ENCODE measurements around the gene HIPK2. TPM values are rescaled to one million over a fixed set of nuclear protein-coding genes. Genes with fewer than 3 reads are reported as not detected.

HIPK2 gene
- total RNA-seq, 1 experiment from 2014 or later: 8.3 TPM

DNA sequence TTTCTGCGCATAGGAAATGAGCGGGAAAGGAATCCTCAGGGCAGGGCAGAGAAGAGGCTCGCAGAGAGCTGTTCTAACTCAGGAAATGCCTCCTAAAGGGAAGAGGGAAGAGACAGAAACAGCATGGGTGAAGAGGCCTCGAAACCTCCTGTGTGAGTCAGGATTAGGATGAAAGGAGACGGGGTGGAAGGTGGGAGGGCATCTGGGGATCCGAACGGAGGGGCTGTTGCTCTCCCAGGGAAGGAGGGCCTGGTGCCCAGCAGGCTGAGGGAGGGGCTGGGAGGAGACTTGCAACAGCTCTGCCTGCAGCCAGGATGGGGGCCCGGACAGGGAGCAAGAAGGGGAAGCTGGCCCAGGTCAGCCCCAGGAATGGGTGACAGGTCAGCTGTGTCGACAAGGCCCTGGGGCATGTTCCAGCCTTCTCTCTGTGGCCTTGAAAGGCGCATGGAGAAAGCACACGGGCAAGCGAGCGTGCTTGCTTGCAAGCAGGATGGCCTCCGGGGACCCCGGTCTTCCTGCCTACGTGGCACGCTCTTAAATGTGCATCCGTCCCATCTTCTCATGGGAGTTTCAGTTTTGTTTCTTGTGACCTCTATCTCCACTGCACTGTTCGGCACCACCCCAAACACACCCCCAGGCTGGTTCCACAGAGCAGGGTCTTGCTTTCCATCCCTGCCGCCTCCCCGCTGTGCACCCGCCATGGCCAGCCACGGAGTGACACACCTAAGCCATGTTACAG, 63.5 kb downstream of the HIPK2 start:
- no peak for DNase-seq (ENCODE audit: low read depth)

DNA sequence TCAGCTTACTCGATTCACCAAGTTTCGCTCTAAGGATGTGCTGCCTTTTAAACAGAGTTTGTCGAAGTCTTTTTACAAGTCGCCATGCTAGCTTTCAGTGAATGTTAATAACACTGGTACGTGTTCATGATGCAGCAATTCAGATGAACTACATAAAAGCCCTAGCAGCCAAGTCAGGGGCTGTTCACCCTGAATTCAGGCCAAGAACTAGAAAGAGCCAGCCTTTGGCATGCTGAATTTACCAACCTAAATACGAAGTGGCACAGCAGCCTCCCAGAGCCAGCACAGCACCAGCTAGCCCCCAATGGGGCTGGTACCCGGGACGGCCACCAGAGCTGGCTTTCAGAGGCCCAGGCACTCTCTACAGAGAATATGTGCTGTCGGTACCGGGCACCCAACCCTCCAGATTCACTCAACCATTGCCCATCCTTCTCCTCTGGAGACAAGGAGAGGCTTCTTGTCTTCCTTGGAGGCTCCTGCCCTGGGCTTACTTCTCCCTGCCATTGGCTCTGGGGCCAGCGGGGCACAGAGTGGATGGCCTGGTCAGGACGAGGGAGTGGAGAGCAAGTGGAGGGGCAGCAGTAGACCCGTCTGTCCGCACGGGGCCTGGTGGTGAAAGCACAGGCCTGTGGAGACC, 64.2 kb downstream of the HIPK2 start:
- no peak for DNase-seq (ENCODE audit: low read depth)

DNA sequence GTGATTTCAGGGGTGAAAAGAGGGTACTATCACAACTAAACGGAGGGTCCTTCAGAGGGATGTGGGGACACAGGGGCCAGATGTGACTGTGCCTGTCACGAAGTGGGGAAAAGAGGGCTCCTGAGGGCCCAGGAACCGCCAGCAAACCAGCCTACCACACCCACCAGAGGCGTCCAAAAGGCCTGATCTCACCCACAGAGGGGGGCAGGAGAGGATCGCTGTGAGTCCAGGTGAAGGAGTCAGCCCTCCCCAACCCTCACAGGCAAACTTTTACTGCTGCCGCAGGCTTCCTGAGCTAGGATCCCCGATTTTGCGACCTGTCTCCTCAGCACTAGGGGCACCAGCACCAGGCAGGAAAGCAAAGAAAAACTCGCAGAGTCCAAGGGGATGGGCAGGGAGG, 64.7 kb downstream of the HIPK2 start:
- DNase-seq (ENCODE audit: low read depth): no peak

DNA sequence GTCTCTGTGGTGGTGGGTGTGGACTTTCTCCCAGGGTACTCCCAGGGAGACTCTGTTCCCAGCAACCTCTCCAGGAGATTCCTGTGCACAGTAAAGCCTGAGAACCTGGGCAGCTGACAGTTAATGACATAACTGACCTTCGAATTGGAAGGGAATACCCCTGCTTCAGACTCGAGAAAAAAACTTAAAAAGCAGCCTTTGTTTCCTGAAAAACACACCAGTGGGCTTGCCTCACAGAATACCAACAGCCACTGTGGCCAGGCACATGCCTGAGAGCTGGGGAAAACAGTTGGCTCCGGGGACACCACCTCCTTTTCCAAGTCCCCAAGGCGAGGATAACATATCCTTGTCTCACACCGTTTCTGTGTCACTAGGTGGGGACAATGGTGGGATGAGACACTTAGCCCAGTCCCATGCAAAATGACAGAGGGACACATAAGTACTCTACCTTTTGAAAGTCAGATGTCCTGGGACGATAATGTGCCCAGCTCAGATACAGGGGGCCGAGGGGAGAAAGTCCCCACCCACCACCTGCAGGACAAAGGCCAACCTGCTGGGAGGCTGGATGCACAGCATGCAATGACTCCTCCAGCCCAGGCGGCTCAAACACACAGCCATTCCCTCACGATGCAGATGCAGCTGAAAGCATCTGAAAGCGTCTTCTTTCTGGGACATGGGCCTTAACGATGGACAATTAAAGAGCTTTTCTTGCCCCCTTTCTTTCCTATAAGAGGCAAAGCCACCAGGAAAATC, 65.6 kb downstream of the HIPK2 start:
- DNase-seq (ENCODE audit: low read depth): no peak

DNA sequence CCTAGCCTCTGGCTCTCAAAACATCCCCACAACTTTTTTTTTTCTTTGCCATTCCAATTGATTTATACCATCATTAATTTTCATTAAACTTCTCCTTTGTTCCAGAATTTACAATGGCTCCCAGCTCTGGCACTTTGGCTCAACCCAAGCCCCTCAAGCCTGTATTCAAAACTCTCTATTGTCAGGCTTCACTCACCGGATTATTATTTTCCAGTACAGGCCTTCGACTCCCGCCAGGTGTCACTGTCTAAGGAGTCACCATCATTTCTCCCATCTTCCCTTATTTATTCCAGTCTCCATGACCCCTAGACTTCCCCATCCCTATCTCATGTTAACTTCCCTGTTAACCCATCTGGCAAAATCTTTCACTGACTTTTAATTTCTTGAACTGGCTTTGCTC, 67.8 kb downstream of the HIPK2 start:
- no peak for DNase-seq (ENCODE audit: low read depth)

DNA sequence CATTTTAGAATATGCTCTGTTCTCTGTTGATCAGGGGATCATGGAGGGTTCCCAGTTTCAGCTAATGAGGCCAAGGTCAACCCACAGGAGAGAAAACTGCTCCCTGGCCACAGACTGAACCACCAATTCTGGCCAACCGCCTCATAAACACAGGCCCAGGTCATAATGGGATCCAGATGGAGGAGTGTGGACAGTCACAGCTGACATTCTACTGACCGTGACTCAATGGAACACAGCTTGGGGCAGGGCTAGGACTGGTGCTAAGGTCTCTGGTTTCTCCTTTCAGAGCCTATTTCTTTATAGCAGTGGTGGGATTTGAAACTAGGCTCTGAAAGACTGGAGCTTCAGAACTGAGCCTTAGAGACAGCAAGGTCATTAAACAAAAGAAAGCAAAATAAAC, 68.3 kb downstream of the HIPK2 start:
- peak; percentile 98 for DNase-seq (ENCODE audit: low read depth)

DNA sequence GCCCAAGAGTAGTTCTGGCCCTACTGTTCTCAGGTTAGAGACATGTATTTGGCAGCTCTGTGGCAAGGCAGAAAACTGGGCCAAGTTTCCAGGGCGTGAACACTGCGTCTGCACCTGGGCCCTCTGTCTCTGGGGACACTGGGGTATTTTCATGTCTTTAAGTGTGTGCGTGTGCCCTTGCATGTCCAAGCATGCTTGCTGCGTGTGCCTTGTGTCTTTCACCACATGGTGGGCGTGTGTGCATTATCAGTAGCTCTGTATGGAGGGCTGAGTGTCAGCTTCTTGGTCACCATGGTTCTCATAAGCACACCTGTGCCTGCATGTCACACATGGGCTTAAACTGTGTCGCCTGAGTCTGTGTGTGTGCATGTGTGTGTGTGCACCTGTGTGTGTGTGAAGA, 69.3 kb downstream of the HIPK2 start:
- DNase-seq (ENCODE audit: low read depth): no peak

DNA sequence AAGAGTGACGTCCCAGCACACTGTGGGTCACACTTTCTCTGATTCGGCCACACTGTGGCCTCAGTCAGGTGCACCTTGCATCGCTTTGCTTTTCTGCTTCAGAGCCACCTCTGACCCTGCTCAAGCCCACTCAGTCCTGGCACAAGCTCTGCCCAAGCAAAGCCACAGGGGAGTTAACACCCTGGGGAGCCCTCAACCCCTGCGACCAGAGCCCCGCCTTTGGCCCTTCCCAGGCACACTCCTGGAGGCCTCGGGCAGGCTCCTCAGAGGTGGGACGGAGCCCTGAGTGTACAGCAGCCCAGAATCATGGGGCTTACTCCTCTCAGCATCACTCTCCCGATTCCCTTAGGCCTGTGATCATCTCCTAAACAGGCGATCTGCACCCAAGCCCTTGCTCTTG, 71.0 kb downstream of the HIPK2 start:
- DNase-seq (ENCODE audit: low read depth): no peak

DNA sequence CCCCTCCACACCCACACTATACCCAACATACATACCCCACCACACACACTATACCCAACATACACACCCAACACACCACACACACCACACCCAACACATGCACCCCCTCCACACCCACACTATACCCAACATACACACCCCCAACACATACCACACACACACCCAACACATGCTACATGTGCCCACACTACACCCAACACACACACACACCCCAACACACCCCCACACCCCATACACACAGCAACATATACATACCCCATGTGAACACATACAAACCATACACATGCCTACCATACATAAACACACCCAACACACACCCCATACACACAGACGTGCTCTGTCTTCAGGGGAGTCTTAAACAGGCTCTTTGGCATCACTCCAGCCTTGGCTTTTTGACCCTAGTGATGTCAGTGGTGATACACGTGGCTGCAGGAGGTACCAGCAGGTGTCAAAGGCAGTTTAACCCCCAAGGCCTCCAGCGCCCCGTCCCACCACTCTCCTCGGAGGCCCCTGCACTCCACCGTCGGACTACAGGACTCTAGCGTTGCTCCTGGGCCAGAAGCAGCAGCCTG, 73.4 kb downstream of the HIPK2 start:
- no peak for DNase-seq (ENCODE audit: low read depth)

DNA sequence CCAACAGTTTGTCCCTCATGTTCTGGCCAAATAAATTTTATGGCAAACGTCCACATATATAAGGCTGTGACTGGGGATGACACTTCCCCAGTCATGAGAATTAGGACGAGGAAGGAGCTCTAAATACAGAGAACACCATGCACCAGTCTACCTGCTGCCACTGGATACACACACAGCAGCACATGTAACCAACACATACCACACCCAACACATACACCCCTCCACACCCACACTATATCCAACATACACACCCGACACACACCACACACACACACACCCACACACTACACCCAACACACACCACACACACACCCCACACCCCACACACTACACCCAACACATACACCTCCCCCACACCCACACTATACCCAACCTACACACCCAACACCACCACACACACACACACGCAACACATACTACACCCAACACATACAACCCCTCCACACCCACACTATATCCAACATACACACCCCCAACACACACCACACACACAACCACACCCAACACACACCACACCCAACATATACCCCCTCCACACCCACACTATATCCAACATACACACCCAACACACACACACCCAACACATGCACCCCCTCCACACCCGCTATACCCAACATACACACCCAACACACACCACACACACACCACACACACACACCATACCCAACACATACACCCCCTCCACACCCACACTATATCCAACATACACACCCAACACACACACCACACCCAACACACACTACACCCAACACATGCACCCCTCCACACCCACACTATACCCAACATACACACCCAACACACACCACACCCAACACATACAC, 74.1 kb downstream of the HIPK2 start:
- DNase-seq (ENCODE audit: low read depth): no peak

DNA sequence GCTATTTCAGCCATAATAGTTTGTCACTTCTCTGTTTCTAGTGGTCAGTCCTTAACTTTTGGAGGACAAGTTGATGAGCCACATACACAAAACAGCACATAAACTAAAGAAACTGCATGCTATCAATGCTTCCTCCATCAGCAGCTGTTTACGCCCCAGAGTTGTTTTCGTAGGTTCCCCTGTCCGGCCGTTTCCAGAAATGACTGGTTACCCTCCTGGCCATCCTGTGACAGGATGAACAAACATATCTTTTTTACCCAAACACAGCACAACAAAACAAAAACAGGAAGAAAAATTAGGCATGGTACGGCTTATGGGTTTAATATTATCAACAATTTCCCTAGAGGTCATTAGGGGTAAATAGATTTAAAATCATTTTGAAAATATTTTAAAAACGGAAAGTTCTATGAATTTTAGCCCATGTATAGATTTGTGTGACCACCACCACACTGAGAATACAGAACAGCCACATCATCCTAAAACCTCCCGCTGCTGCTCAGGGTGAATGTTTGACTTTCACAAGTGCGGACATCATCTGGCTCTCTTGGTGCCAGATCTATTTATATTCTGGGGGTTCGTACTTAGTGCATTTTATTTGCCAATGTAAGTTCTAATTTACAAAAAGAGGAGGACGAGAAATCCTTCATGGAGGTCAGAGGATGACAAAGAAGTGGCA, 74.8 kb downstream of the HIPK2 start:
- DNase-seq (ENCODE audit: low read depth): no peak

DNA sequence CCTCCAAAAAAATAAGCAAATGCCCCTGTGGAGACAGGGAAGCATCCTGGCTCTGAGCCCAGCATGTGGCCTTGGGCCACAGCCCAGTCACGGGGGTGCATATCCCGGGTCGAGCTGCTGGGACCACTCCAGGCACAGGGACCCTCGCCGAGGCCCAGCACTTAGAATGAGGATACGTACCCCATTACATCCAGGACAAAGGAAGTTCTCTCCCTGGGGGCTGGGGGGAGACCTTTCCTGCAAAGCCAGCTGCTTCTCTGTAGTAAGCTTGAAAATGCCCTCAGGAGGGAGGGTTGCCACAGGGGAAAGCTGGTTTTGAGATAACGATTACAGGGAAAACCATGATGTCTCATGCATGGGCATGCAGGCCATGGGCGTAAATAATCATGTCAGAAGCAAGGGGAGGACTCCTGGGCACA, 75.5 kb downstream of the HIPK2 start:
- DNase-seq (ENCODE audit: low read depth): peak; percentile 35

DNA sequence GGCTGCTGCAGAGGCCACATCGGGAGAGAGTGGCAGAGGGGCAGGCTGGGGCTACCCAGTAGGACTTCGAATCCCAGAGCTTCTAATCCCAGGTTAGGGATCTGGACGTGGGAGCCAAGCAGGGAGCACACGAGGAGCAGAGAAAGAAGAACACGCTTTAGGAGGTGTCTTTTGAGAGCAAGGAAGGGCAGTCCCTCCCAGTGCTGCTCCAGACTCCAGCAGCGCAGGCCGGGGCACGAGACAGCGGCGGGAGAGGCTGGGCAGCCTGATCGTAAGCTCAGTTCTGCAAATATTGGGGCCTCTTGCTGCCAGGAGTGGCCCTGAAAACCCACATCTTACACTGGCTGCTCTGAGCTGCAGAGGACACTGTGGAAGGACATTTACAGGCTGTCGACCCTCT, 75.9 kb downstream of the HIPK2 start:
- no peak for DNase-seq (ENCODE audit: low read depth)

DNA sequence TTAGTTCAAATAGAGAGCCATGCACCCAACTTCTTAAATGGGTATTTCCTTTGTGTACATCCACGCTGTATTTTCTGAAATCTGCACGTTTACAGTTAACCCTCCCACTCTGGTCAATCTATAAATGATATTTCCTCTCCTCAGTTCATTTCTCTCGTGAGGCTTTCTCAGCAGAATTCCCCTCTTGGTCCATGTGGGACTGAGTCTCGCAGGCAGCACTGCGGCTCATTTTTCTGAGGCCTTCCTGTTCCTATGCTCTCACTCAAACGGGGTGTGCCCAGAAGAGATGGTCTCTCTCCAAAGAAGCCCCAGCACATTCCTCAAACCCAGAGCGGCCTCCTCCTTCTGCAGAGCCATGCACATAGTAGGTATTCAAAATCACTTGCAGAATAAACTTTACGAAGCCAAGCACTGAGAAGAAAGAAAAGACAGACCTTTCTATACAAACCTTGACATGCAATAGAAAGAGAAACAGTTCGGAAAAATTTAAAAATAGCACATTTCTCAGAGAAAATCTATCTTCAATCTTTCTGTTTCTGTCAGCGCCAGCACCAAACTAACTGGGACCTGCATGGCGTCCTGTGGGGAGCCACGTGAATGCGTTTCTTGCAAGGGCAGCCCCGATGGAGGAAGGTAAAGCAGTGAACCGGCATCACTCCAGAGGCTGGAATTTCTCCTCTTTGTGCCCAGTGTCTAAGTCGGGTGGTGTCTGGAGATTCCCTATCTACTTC, 77.1 kb downstream of the HIPK2 start:
- DNase-seq (ENCODE audit: low read depth): no peak

DNA sequence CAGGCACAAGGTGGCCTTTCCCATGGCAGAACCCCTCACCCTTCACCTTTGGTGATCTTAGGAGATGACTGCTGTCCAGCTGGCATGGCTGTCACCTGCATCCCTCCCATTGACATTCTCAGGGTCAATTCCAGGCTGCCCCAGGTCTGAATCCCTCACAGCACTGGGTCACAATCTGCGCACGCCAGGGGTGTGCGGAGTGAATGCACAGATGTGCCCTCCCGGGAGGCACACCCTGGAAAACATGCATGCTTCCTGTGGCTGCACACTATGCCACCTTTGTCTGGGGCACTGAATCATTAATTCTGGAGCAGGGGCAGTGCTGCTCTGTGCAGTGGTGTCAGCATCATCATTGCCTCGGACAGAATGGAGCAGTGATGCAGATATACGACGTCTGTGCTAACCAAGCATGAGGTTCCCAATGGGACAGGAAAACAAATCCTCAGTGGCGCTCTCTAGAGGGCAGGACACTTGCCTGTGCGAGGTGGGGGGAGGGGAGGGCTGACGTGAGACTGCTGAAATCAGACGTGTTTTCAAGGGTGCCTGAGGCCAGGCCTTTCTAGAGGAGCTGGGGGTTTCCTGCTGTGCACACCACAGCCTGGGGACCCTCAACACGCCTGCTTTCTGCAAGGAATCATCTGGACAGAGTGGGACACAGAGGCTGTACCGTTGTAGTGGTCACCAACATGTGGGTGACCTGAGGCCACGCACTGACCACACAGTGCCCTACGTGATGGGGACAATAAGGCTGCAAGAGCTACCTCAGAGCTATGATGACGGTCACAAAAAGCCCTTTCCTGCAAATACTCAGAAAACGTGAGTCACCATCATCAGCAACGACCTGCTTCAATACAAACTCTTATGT, 77.9 kb downstream of the HIPK2 start:
- no peak for DNase-seq (ENCODE audit: low read depth)

DNA sequence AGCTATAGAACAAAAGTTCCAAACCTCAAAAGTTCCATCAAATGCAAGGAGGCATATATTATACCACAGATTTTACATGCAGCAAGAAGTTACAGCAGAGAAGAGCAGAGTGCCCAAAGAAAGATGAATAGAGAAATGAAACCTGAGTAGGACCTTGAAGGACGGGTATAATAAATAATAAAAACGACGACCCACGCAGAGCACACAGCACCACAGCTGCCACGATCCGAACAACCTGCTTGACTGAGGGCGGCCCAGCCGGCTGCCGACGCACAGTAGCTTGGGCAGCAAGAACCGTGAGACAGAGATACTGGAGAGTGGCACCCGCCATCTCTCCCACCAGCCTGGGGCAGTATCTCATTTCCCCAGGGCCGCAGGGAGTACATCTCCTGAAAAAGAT, 79.0 kb downstream of the HIPK2 start:
- DNase-seq (ENCODE audit: low read depth): no peak

DNA sequence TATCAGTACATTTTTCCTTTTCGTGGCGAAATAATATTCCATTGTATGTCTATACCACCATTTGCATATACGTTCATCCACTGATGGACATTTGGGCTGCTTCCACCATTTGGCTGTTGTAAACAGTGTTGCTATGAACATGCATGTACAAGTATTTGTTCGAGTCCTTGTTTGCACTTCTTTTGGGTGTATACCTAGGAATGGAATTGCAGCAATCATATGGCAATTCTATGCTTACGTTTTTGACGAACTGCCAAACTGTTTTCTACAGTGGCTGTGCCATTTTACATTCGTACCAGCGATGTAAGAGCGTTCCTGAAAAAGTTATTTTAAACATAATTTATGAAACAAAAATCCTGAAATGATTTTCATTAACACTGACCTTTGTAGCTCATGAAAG, 79.5 kb downstream of the HIPK2 start:
- no peak for DNase-seq (ENCODE audit: low read depth)

DNA sequence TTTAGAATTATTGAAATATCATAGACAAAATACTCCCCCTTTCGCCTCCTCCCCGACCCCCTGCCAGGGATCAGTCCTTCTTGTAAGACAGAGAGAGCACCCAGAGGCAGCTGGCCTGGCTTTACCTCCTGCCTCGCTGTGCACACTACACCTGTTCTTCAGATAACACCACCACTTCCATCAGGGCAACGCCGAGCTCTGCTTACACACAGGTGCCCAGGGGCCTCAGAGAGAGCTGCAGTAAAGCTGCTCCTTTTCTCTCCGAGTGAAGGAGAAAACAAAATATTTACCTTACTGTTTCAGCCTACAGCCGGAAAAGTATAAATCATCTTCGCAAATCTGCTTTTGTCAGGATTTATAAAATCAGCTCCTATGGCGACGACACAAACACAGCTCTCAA, 80.7 kb downstream of the HIPK2 start:
- no peak for DNase-seq (ENCODE audit: low read depth)

DNA sequence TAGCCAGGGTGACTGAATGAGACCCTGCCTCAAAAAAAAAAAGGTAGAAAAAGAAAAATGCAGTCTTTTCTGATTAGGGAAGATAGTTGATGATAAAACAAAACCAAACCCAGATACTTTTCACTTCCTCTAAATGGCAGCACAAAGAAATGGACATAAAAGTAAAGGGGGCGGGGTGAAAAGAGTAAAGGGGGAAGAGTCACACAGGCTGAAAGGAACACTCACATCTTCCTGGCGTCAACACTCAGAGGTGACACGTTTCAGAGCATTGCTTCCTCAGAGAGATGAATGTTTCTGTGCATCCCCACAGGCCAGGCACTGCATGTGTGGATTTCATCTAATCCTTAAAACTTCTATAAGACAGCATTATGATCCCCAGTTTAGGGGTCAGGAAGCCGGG, 81.2 kb downstream of the HIPK2 start:
- no peak for DNase-seq (ENCODE audit: low read depth)

DNA sequence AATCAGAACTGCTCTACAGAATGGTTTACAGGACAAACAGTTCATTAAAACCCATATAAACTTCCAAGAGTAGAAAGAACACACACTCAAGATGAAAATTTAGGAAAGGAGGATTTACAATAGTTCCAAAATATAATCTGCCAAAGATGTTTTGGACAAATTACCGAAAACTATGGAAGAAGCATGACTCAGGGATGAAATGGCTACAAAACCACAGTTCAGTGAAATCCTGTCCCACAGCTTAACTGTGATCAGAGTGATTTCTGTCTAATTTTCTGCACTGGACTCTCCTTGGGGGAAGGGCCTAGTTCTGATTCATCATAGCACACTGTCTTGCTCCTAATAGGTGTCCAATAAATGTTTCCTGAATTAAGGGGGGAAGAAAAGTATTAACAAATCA, 82.2 kb downstream of the HIPK2 start:
- DNase-seq (ENCODE audit: low read depth): no peak

Measured in RPMI7951 (cell line).